Measurements from ENCODE around the gene CACNG5. TPM values are rescaled to one million over a fixed set of nuclear protein-coding genes. Genes with fewer than 3 reads are reported as not detected.

CACNG5 gene
- total RNA-seq, 2 experiments from 2014 or later: not detected

DNA sequence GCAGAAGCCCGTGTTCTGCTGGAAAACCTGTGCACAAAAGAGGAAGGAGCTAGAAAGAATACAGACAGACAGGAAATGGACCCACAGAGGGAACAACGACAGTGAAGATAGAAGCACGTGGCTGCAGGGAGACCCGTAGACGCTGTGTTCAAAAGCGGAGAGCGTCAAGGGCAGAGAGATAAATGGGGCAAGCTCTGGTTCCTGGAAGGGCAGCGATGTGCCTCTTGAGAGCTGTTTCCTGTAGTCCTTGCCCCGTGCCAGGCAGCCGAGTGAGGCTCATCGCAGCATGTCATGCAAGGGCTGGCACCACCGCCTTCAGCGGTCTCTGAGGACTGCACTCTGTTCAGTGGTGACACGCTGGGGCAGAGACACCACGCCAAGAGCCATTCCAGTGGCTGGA lies 43.6 kb upstream of the CACNG5 start:
- Mint-ChIP-seq H3K36me3 (ENCODE audit: low read depth) (peaks cover 89% of the 10 kb centered on the region), H3K27ac (peak overlapping the region; percentile 70), H3K4me3 (no peak overlapping the region), H3K4me1 (ENCODE audit: low read depth) (peaks cover 15% of the 10 kb centered on the region), H3K27me3 (no peaks in the 10 kb centered on the region), H3K9me3 (no peaks in the 10 kb centered on the region)
- peak in 1 of 14 experiments; percentile 9 for DNase-seq
- no peaks in the 10 kb centered on the region for H3K9me3 ChIP-seq (ENCODE audit: control insufficient read depth in 1 of 2, insufficient read depth in 1 of 2, low read length in 2 of 2)
- no peak for TF ChIP-seq CTCF (IDR thresholded peaks at IDR 0.05)
- H3K4me3 ChIP-seq (ENCODE audit: low read length): no peak overlapping the region
- POLR2A ChIA-PET: no interaction called here
- H3K4me1 ChIP-seq (ENCODE audit: insufficient read depth, low read length): peaks cover 5% of the 10 kb centered on the region
- peaks cover 67% of the 10 kb centered on the region for H3K36me3 ChIP-seq (ENCODE audit: insufficient read depth, low read length)
- ATAC-seq (ENCODE audit: poor library complexity): peak; percentile 34
- H3K27me3 ChIP-seq (ENCODE audit: control insufficient read depth in 1 of 2, insufficient read depth in 2 of 2, low read length in 2 of 2): no peaks in the 10 kb centered on the region
- intact Hi-C loops (cut with DNase I, micrococcal nuclease): no loop called here
- CTCF ChIA-PET: no interaction called here
- H3K27ac ChIP-seq (ENCODE audit: low read depth in 1 of 2, low read length in 2 of 2): no peak overlapping the region

DNA sequence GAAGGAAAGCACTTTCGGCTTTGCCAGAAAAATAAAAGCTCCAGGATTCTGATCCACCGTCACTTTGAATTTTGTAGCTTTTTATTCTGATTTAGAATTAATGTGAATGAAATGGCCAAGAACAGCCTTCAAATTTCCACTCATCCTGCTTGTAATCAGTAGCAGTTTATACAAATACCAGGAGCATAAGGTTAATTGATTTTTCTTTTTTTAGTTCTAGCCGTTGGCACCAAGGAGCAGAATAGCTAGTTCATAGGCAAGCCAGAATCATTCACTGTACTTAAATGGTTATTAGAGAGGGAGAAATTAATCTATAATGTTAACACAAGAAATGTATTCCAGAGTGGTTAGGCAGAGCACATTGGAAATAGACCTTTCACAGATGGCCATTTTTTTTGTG lies 41.1 kb upstream of the CACNG5 start:
- Histone ChIP-seq H3K4me1 (ENCODE audit: insufficient read depth, low read length) (peaks cover 5% of the 10 kb centered on the region), H3K4me3 (ENCODE audit: low read length) (no peak overlapping the region), H3K27me3 (ENCODE audit: control insufficient read depth in 1 of 2, insufficient read depth in 2 of 2, low read length in 2 of 2) (no peaks in the 10 kb centered on the region), H3K27ac (ENCODE audit: low read depth in 1 of 2, low read length in 2 of 2) (no peak overlapping the region), H3K36me3 (ENCODE audit: insufficient read depth, low read length) (peaks cover 53% of the 10 kb centered on the region), H3K9me3 (ENCODE audit: control insufficient read depth in 1 of 2, insufficient read depth in 1 of 2, low read length in 2 of 2) (peaks cover 0 to 8% of the 10 kb centered on the region in 2 experiments)
- ChIA-PET CTCF (interaction anchor here (0.7 kb wide), 1 partner anchor 147 kb away, joined by 3 read pairs; no protein-coding TSS in a partner anchor), POLR2A (interaction anchor here (0.6 kb wide), 1 partner anchor 189 kb away, joined by 3 read pairs; no protein-coding TSS in a partner anchor)
- Mint-ChIP-seq H3K27me3 (no peaks in the 10 kb centered on the region), H3K36me3 (ENCODE audit: low read depth) (peaks cover 84% of the 10 kb centered on the region), H3K9me3 (no peaks in the 10 kb centered on the region), H3K4me3 (no peak overlapping the region), H3K27ac (no peak overlapping the region), H3K4me1 (ENCODE audit: low read depth) (peaks cover 15% of the 10 kb centered on the region)
- TF ChIP-seq CTCF (IDR thresholded peaks at IDR 0.05): no peak
- intact Hi-C loops (cut with DNase I, micrococcal nuclease): no loop called here
- DNase-seq: no peak
- ATAC-seq (ENCODE audit: poor library complexity): no peak

DNA sequence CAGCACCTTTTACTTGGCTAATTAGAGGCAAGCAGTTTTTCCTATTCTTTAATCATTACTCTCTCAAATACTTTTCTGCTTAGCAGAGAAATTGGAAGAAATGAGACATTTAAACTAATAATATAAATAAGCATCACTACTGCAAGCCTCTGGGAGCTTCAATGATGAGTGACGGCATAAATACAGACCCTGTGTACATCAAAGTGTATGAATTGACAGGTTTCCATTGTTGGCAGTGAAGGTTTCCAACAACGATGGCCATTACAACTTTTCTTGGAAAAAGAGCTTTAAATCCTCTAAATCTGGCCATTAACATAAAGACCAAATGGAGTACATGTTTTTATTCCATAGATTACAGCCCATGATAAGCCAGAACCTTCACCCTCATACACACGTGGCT lies 39.4 kb upstream of the CACNG5 start:
- ChIA-PET POLR2A (no interaction called here), CTCF (no interaction called here)
- Histone ChIP-seq H3K27ac (ENCODE audit: low read depth in 1 of 2, low read length in 2 of 2) (no peak overlapping the region), H3K4me3 (ENCODE audit: low read length) (no peak overlapping the region), H3K9me3 (ENCODE audit: control insufficient read depth in 1 of 2, insufficient read depth in 1 of 2, low read length in 2 of 2) (peaks cover 0 to 8% of the 10 kb centered on the region in 2 experiments), H3K27me3 (ENCODE audit: control insufficient read depth in 1 of 2, insufficient read depth in 2 of 2, low read length in 2 of 2) (no peaks in the 10 kb centered on the region), H3K4me1 (ENCODE audit: insufficient read depth, low read length) (peaks cover 5% of the 10 kb centered on the region), H3K36me3 (ENCODE audit: insufficient read depth, low read length) (peaks cover 43% of the 10 kb centered on the region)
- Mint-ChIP-seq H3K4me1 (ENCODE audit: low read depth) (peaks cover 10% of the 10 kb centered on the region), H3K27me3 (no peaks in the 10 kb centered on the region), H3K4me3 (no peak overlapping the region), H3K36me3 (ENCODE audit: low read depth) (peaks cover 81% of the 10 kb centered on the region), H3K9me3 (no peaks in the 10 kb centered on the region), H3K27ac (no peak overlapping the region)
- no peak for TF ChIP-seq CTCF (IDR thresholded peaks at IDR 0.05)
- ATAC-seq (ENCODE audit: poor library complexity): no peak
- no peak for DNase-seq
- intact Hi-C loops (cut with DNase I, micrococcal nuclease): no loop called here

Measured in CD4-positive, alpha-beta T cell (primary cell).